8988T (cell line): ENCODE results near the gene RIMBP2.
"Not testable (repeated sequence)": the region's sequence is repeated elsewhere in the genome, so short reads cannot be mapped to it uniquely, and the experiment has no call there.

Experiments used
- DNase-seq: peaks from one replicate; pipeline ENCODE4 v3.0.0; 2011

The RIMBP2 gene

DNA sequence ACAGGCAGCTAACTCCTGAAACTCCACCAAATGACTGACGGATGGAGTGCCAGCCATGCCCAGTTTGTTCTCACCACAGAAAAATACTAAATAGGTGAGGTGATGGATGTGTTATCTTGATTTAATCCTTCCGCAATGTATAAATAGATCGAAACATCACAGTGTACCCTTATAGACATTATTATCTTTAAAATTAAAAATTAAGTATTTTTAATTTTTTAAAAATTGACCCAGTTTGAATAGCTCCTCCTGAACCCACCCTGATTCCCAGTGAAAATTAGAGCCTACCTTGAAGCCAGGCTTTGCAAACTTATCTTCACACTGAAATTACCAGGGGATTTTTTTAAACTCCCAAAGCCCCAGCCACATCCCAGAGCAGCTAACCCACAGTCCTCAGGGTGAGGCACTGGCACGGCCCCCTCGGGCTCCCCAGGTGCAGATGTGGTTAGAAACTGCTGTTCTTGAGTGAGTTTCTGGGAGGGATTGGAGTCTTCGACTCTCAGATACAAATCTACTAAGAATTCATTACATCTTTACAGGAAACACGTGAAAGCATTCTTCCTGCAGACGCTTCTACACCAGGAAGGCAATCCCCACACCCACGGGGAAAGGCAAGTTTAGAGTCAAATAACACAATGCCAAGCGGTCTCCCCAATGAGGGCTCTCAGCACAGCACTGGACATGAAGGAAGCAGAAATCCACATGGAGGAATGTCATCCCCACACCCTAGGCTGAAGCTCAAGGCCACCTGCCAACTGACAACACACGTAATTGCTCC, 126.4 kb downstream of the RIMBP2 start:
- no peak for DNase-seq

GRCh38 chr12:130588696-130589539, 127.2 kb downstream of the RIMBP2 start:
- no peak for DNase-seq

- no peak for DNase-seq
Observed at GRCh38 chr12:130587966-130588365, 128.1 kb downstream of the RIMBP2 start.

GRCh38 chr12:130584475-130584874, 131.6 kb downstream of the RIMBP2 start:
- not testable (repeated sequence) for DNase-seq

DNA sequence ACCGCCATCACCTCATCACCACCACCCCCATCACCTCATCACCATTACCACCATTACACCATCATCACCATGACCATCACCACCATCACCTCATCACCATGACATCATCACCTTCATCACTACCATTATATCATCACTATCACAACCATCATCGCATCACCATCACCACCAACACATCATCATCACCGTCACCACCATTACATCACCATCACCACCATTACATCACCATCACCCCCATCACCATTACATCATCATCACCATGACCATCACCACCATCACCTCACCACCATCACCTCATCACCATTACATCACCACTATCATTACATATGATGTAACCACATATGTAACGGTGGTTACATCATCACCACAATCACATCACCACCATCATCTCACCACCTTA, 132.3 kb downstream of the RIMBP2 start:
- DNase-seq: no peak

- no peak for DNase-seq
Observed at GRCh38 chr12:130583317-130583716, 132.8 kb downstream of the RIMBP2 start.

- no peak for DNase-seq
Observed at GRCh38 chr12:130582286-130582685, 133.8 kb downstream of the RIMBP2 start.

DNA sequence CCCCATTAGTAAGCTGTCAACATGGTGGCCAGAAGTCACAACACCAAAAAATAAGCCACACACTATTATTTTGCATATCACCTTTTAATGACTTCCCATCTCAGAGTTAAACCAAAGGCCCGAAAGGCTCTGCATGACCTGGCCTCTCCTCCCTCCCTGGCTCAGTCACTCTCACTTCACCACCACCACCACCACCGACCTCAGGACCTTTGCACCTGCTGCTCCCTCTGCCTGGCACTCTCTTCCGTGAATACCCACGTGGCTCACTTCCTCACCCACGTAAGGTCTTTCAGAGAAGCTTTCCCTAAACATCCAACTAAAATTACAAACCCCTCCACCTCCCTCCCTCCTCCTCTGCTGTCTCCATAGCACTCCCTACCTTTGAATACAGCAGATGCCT, 134.3 kb downstream of the RIMBP2 start:
- no peak for DNase-seq

DNA sequence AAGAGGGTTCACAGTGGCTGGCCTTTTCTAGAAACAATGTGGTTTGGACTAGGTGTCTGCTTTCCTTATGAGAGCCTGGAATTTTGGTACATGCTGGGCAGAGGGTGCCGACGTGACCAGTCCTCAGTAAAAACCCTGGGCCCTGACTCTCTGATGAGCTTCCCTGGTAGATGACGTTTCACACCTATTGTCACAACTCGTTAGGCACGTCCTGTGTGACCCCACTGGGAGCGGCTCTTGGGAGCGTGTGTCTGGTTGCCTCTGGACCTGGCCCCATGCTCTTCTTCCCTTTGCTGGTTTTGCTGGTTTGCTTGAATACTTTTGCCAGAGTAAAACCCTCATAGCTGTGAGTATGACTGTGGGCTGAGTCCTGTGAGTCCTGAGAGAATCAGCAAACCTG, 136.9 kb downstream of the RIMBP2 start:
- no peak for DNase-seq

GRCh38 chr12:130577351-130577750, 138.7 kb downstream of the RIMBP2 start:
- DNase-seq: no peak

GRCh38 chr12:130576371-130576816, 139.7 kb downstream of the RIMBP2 start:
- no peak for DNase-seq

GRCh38 chr12:130574402-130574801, 141.7 kb downstream of the RIMBP2 start:
- DNase-seq: no peak

DNA sequence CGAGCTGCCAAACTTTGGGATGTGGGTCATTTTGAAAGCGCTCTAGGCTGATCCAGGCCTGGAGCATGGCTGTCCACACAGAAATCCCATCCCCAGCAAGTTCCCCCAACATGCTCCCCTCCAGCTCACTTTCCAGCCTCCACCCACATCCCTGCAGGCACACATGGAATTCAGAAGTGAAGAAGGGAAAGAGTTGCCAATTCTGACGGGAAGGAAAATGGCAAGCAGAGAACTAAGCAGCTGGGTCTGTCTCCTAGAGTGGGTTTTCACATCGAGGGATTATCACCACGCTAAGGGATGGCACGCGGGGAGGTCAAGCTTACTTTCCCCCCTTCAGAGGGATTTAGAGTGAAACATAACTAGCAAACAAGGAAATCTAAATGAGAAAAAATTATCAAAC, 142.3 kb downstream of the RIMBP2 start:
- no peak for DNase-seq

DNA sequence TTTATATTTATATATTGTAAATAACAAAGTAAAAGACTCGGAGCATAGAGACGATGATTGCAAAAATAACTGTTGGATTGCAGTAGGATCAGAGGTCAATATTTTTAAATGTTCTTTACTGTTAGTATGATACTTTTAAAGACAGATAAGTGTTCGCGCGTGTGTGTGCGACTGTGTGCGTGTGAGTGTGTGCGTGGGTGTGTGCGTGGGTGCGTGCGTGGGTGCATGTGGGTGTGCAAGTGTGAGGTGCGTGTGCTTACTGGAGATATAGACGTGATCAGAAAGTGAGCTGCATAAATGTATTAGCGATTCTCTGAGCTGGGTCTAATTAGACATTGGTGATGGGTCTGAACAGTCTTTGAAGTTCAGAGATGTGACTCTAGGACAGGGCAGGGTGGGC, 142.9 kb downstream of the RIMBP2 start:
- no peak for DNase-seq

- DNase-seq: no peak
Observed at GRCh38 chr12:130572553-130572952, 143.5 kb downstream of the RIMBP2 start.

DNA sequence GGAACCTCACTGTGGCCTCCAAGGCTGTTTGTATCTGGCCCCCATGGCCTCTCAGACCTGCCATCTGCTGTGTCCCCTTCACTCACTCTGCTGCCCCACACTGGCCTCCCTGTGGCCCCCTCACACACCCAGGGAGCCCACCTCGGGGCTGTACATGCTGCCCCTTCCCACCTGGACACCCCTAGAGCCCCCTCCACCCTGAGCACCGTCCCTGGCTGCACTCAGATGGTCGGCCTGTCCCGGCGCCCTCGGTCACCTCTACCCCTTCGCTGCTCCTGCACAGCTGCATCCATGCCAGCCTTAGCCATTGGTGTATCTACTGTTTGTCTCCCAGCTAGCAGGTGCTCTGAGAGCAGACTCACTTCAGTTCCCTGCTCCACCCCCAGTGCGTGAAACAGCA, 144.4 kb downstream of the RIMBP2 start:
- no peak for DNase-seq

GRCh38 chr12:130571089-130571488, 145.0 kb downstream of the RIMBP2 start:
- DNase-seq: no peak

DNA sequence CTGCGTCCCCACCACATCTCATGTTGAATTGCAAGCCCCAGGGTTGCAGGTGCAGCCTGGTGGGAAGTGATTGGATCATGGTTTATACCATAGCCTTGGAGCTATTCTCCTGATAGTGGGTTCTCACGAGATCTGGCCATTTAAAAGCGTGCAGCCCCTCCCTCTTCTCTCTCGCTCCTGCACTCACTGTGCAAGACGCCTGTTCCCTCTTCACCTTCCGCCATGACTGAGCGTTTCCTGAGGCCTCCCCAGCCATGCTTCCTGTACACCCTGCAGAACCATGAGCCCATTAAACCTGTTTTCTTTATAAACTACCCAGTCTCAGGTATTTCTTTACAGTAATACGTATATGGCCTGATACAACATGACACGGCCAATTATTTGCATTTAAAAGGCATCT, 146.6 kb downstream of the RIMBP2 start:
- DNase-seq: no peak

DNA sequence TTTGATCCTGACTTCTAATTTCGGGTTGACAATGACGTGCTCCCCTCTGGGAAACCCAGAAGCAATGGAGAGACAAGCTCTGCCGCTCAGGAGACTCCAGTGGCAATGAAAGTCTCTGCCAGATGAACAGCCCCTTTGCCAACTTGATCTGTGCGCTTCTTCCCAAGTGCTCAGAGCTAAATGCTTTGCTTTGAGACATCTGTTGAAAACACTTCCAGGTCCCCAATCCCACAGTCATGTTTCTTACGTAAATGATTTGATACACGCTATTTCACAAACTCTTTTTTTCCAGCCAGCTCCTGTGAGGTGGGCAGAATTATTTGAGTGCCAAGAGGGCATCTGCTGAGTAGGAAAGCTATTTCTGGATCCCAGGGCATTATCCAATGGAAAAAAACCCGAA, 147.6 kb downstream of the RIMBP2 start:
- no peak for DNase-seq

- no peak for DNase-seq
Observed at GRCh38 chr12:130568041-130568440, 148.1 kb downstream of the RIMBP2 start.

GRCh38 chr12:130566446-130567155, 149.5 kb downstream of the RIMBP2 start:
- DNase-seq: no peak

DNA sequence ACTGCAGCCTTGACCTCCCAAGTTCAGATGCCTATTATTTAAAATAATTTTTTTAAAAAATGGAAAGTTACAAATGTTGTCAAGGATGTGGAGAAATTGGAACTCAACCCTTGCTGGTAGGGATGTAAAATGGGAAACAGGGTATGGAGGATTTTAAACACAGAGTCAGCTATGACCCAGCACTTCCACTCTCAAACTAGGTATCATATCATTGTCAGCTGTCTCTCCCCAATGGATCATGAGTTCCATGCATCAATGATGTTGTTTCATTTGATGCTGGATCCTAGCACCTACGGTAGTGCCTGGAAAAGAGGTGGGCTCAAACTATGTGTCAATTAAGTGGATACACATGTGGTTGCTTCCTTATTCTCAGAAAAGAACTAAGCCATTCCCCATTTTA, 150.9 kb downstream of the RIMBP2 start:
- DNase-seq: no peak

DNA sequence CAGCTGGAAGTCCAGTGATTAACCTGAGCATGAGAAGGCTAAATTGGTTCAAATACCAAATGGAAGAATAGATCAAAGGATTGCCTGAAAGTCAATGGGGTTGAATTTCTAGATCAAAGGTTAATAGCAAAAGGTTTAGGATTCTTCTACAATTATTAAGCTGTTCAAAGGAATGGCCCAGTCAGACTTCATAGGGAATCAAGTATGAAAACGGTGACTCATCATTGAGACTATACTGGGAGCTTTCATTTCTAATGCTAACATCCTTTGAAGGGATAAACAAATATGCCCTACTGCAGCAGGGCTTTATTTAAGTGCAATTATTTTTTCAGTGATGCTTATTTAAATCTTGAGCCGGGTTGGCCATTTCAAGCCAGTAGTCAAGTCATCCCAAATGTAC, 152.8 kb downstream of the RIMBP2 start:
- no peak for DNase-seq

DNA sequence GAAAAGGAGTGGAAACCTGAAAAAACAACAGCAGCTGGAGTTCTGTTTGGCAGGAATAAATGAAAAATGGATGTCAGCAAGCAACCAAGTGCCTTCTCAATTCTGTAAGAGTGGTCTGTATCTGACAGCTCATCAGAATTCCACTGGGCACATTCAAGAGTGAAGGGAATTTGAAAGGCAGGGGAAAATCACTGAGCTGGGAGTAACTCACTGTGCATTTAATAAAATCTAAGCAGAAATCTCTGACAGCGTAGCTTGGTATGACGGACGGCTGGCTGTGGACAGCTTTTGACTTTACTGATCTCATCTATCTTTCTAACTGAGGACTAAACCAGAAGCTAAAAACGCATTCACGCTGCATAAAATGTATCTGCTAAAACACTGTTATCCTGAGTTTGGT, 153.4 kb downstream of the RIMBP2 start:
- no peak for DNase-seq
